K562 (cell line): ENCODE data around the gene PUM1.

Experiments
- CREB1 ChIP-seq, 2 experiments: sonication (generic) in 1 of 2; formaldehyde crosslinking in 1 of 2; IDR thresholded peaks; 2 replicates each; pipeline versions ENCODE4 v1.6.1 to v1.8.0; 2012 to 2022; ENCODE audit warnings: inconsistent platforms in 1 of 2, mild to moderate bottlenecking in 1 of 2, missing genetic modification reagents in 1 of 2, moderate library complexity in 1 of 2
- E4F1 ChIP-seq: fragments of 250-450 bp; sonication (Bioruptor Pico); IDR thresholded peaks from 2 replicates; pipeline ENCODE4 v1.5.0; 2021; ENCODE audit warnings: mild to moderate bottlenecking, borderline replicate concordance
- MIER1 ChIP-seq: fragments of 450-650 bp; IDR thresholded peaks from 2 replicates; pipeline ENCODE4 v1.6.1; 2016; ENCODE audit warnings: antibody characterized with exemption, mild to moderate bottlenecking, low read depth
- RAD21 ChIP-seq, 2 experiments: fragments of 250-450 bp in 1 of 2; fragments of 450-650 bp in 1 of 2; sonication (Bioruptor Pico) in 1 of 2; formaldehyde crosslinking in 1 of 2; IDR thresholded peaks in 1 of 2; conservative IDR thresholded peaks in 1 of 2; 2 replicates each; pipeline versions ENCODE4 v1.4.0 to v1.8.0; 2020 to 2022; ENCODE audit warnings: mild to moderate bottlenecking in 2 of 2, moderate library complexity in 1 of 2
- ZBTB33 ChIP-seq: sonication (generic); formaldehyde crosslinking; IDR thresholded peaks from 2 replicates; pipeline ENCODE4 v1.8.1; 2023; ENCODE audit warnings: mild to moderate bottlenecking, missing genetic modification reagents

GRCh38 chr1:31042656-31043055 is 22.9 kb downstream of the PUM1 start:
- TF ChIP-seq MIER1 (no peak), ZBTB33 (CRISPR knock-in tag) (no peak), CREB1 (IDR thresholded peaks at IDR 0.05) (no peak), CREB1 (CRISPR knock-in tag; IDR thresholded peaks at IDR 0.05) (no peak), E4F1 (no peak), RAD21 (CRISPR knock-in tag; conservative IDR thresholded peaks at IDR 0.05 in 1 of 2, IDR thresholded peaks at IDR 0.05 in 1 of 2) (no peak)
